OCI-LY1 (cell line): ENCODE data around the gene SOAT1.

Experiments
- CTCF ChIP-seq: fragments of 200-600 bp; sonication (generic), shearing (Covaris generic); IDR thresholded peaks from 2 replicates; pipeline ENCODE4 v1.5.1; 2017; ENCODE audit warnings: mild to moderate bottlenecking, antibody characterized with exemption, low read length, moderate library complexity, mixed read lengths
- EZH2 ChIP-seq: fragments of 200-600 bp; sonication (generic), shearing (Covaris generic); IDR thresholded peaks from 2 replicates; pipeline ENCODE4 v1.8.0; 2017; ENCODE audit warnings: borderline replicate concordance, mixed run types, mild to moderate bottlenecking, antibody characterized with exemption, low read length, moderate library complexity, mixed read lengths

- peak; percentile 75 for TF ChIP-seq CTCF
- TF ChIP-seq EZH2: no peak
These were observed 76.2 kb downstream of the SOAT1 start for GRCh38 chr1:179369751-179370341.
